ENCODE results near the gene MN1.

Gene MN1

DNA sequence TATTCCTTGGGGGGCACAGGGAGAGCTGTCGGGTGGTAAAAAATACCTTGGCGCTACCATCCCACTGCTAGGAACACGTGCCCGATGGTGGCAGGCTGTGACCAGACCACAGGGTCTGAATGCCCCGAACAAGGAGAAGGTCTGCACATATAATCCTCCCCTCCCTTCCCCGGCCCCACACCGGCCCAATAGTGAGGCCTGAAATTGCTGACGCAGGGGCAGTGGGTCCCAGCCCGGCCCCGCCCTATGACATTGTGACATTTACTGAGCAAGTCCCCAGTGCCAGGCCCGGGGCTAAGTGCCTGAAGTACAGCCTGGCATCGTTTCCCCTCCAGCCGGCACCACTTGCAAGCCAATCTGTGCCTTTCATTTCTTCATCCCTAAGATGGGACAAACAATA, 19.5 kb downstream of the MN1 start:
- no peak for DNase-seq

DNA sequence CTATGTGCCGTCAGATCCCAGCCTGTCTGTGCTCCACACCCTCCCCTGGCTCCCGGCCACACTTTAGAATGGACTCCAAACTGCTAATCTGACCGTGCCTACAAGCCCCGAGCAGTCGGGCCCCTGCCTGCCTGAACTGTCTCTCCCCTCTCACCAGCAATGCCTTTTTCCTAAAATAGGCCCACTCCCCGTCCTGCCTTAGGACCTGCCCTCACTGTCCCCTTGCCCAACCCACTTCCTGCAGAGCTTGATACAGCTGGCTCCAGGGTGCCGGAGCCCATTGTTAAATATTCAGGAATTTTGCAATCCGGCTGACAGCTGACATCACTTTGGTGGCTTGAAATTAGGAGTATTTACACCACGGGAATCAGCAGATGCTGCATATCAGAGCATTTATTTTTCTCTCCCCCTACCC, 21.4 kb downstream of the MN1 start:
- no peak for DNase-seq

DNA sequence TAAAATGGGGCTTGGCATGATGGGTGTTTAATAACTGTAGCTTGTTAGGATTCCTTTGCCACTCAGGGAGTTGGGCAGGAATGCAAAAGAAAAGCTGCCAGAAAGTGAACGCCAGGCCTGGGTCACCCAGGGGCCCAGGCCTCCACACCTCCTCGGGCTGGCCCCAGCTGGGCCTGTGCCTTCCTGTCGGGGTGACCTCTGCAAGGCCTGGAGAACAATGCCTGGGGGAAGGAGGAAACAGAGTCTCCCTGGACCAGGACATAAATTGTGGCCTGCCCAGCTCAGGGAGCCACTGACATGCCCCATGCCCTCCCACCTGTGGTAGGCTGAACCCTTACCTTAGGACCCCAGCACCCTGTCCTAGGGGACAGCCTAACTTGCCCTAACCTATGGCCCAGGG, 21.9 kb downstream of the MN1 start:
- DNase-seq = no peak

DNA sequence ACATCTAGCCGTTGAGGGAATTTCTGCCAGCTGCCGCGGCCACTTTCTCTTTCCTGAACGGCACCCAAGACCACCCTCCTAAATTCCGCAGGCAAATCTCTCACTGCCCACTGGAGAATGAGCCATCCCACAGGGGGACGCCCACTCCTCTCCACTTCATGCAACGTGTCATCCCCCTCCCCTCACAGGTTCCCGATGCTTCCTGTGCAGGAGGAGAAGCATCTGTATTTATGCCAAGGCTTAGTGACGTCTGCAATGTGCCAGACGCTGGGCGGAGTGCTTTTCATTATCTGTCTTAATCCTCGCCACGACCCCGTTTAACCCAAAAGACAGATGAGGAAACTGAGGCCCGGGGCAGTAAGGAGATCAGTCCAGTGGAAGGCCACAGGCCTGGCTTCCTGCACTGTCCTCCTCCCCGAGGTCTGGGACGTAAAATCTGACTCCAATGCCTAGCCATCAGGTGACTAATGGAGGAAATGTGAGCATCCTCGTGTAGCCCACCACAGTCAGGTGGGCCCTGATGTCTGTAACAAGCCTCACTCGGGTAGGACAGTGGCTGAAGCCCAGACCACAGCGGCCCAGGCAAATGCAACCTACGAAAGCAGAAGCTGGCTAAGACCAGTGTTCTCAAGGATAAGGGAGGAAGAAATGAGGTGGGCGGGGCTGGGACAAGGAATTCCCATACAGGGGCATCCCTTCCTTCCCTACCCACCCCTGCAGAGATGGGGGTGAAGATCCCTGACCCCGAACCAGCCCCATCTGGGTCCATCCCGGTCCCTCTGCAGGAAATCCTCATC, 23.1 kb downstream of the MN1 start:
- no peak for DNase-seq

DNA sequence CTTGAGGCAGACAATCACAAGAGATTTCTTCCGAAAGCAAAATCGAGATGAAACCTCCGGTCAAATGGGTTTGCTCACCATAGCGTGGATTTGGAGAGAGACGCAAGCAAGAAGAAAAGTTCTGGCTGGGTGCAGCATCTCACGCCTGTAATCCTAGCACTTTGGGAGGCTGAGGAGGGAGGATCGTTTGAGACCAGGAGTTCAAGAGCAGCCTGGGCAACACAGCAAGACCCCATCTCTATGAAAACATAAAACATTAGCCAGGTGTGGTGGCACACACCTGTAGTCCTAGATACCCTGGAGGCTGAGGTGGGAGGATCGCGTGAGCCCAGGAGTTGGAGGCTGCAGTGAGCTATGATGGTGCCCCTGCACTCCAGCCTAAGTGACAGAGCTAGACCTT, 24.4 kb downstream of the MN1 start:
- no peak for DNase-seq

DNA sequence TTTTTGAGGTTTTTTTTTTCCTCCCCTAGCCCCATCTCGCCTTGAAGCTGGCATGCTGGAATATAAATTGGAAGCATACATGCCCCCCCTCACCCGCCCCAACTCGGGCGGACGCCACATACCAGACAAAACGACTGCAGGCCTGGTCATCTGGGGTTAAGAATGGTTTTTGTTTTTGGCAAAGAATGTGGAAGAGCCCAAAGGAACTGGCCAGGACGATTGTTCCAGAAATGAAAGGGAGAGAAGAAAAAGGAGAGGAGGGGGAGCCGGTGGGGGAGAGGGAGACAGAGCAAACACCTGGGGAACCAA, 25.0 kb downstream of the MN1 start:
- DNase-seq = no peak

DNA sequence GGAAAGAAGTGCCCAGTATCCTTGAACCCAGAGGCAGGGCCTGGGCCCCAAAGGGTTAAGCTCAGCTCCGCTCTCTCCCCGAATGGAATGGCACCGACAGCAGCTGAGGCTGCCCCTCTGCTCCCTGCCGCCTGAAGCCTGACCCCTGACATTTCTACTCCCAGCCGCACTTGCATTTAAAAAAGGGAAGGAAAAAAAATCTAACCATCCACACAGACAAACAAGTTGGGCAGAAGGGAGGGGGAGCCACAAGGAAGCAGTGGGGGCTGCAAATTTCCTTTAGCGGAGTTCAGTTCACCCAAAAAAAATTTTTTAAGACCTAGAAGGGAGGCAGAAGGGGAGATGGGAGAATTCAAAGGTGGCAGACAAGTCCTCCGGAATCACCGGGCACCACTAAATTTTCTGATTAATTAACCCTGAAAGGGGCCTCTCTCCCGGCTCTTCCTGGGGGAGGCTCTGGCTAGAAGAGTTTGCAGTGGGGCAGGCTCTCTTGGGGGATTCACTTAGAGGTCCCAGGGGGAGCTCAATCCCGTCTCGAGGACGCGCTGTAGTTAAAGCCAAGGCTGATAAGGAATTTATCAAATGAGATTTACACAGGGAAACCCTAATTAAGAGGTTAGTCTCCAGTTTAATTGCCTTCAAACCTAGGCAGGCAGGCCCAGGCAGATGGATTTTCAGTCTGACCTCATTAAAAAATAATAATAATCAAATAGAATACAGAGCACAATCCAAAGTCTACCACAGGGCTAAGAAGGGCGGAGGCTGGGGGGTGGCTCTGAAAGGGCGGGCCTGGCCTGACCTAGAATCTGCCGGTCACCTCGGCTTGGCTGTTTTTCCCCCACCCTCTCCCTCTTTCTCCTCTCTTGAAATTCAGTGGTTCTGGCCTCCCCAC, 25.6 kb downstream of the MN1 start:
- peak; percentile 56 for DNase-seq

DNA sequence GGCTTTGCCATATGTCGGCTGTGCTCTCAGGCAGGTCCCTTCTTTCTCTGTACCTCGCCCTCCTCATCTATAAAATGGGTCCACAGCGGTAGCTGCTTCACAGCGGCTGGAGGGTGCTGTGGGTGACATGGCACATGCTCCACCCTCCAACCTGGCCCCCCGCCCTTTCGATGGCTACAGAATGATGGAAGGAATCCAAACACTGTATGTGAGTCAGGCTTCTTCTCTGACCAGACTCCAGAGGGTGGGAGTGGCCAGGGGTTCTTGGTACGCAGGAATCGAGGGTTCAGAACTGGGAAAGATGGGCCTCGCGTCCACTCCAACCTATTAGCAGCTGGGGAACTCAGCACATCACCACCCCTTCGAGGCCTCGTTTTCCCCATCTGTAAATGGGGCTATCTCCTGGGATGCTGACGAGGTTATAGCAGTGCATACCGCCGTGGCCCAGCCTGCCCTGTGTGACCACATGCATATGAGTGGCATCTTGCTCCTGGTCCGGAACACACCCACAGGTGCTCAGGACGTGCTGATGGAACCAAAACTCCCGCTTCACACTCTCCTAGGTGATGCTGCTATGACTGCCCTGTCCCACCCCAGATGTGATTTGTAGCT, 26.4 kb downstream of the MN1 start:
- DNase-seq = no peak

DNA sequence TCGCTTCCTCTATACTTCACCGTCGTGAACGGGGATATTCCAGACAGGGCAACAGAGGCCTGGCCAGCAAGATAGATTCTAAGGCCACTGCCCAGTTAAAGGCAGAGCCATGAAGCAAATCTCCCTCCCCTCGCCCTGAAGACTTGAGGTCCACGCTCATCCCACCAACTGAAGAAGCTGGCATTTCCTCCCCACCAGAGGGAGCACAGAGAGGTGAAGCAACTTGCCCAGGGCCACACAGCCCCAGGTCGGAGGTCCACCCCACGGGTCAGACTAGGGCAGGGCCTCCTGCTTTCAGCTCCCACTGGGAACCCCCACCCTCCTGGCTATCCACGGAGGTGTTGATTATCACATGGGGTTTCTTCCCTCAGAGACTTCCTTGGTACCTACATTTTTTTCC, 27.4 kb downstream of the MN1 start:
- no peak for DNase-seq

DNA sequence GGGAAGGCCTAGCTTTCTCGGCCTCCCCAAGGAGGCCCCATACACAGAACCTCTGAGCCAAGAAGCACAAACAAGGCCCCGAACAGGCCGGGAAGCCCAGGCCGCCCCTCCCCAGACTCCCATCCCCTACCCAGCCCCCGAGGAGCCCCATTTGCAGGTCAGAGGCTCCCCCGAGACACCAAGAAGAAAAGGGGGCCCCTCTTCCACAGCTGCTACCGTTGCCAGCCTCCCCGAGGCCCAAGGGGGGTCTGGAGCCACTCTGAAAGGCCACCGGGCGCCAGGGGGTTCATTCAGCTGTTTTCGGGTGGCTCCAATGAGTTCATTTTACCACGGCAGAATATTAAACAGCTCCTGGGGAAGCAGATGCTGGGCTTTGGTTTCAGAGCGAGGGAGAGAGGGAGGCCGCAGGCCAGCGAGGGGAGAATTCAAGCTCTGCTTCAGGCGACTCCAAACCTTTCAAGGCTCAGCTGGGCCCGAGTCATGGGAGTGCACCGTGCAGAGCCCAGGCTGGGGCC, 28.5 kb downstream of the MN1 start:
- DNase-seq = no peak

DNA sequence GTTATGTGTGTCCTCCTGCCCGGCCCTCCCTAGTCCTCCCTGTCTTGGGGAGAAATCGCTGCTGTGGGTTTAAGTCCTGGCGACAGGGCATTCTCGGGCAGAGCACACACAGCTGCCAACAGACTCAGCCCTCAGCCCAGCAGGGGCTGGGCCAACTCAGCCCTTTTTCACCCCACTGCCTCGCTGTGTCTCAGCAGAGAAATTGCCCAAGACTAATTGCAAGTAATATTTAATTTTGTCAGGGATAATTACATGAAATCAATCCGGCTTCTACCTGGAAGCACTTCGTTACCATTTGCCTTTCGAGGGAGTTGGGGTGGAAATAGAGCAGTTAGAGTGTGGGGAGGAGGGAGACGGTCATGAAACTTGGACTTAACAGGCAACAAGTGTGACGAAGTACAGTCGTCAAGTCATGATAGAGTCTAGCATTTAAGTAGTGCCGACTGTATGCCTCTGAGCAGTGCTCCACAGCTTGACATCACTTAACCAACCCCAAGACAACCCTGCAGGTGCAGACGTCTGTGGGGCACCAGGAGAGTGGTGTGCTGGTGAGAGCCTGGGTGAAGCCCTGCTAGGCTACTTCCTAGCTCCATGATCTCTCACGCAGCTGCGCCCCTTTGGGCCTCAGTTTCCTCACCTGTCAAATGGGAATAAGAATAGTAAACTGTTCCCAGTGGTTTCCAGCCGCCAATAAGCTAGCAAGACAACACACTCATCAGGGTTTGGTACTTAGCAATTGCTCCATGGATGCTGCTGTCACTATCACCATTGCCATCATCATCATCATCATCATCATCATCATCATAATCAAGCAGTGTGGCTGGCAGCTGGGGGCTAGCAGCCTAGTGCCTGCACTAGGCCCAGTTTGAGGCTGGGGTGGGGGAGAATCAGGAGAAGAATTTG, 29.2 kb downstream of the MN1 start:
- DNase-seq = peak; percentile 9

DNA sequence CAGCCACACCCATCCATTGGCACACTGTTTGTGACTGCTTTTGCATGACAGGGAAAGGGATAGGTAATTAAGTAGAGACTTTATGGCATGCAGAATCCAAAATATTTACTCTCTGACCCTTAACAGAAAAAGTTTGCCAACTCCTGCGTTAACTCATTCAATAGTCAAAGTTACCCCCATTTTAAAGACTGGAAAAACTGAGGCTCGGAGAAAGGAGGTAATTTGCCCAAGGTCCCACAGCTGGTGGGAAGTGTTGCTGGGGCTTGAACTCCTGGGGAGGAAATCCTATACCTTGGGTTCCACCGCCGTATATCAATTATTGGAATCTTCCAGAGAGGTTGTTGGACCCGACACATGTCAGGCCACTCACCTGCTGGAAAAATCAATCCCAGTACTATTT, 29.9 kb downstream of the MN1 start:
- no peak for DNase-seq

DNA sequence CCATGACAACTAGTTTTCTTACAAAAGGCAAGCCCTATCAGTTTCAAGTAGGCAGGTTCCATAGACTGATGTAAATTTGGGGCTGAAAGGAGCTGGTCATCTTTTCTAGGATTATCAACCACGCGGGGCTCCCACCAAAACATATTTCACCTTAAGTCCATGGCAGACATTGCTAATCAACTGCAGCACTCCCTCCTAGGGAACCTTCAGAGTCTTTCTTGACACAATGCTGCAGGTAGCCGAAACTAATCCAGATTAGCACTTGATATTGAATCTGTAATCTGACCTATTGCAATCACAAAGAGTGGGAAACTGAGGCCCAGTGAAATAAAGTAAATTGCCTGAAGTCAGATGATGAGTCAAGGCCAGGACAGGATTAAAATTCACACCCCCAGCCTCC, 32.5 kb downstream of the MN1 start:
- DNase-seq = no peak

DNA sequence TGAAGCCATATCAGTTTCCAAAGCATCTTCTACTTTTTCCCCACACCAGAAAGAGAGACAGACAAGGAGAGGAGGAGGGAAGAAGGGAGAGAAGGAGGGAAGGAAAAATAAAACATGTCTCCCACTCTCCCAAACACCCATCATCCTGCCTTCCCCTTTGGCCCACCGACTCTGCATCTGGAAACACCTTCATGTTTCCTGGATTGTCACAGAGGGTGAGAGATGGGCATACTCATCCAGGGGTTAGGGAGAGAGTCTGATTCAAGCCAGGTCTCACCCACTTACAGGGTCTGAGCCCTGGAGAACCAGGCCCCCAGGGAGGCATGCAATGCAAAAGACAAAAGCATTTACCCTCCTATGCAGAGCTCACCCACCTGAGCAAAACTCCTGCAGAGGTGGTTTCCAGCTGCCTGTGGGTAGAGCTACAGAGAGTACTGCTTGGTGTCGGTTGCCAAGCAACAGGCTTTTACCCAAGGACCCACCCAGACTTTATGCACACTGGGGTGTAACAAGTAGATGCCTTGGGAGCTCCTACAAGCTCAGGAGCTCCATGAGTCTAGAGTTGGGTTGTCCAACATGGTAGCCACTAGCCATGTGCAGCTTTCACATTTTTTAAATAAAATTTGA, 33.4 kb downstream of the MN1 start:
- peak; percentile 12 for DNase-seq

DNA sequence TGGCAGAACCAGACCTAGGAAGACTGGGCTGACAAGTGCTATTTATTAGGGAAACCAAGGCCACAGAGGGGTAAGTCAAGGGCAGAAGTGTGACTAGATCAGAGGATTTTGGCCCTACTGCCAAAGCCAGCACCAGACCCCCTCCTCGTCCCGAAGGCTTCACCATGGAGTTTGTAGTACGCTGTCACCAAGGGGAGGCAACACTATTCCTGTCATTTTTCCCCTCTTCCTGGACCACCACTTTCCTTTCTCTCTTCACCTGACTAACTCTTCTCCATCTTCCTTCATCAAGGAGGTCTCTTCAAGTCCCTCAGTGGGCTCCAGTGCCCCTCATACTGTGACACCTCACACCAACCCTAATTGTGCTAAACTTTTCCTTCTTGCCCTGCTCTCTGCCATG, 34.9 kb downstream of the MN1 start:
- no peak for DNase-seq

DNA sequence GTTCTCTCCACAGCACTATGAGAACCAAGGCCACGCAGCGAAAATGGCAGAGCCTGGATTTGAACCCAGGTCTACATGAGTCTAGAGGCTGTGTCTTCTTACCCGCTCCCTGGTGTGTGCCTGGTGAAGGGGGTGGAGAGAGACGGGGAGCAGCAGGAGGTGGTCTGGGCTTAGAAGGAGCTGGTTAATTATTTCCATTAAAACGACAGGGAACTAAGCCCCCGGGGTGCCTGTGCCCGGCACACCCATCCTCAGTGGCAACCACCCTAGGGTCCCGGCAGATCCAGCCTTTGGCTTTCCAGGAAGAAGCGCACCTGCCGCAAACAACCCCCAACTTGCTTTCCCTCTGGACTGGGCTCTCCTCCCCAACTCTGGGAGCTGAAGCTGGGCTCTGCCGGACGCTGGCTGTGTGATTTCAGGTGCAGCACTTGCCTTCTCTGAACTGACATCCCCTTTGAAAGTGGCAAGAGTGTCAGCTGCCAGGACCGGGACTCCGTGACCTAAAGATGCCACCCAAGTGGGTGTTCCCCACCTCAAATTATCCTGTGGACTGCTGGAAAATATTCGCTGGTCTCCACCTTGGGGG, 35.8 kb downstream of the MN1 start:
- DNase-seq = no peak

DNA sequence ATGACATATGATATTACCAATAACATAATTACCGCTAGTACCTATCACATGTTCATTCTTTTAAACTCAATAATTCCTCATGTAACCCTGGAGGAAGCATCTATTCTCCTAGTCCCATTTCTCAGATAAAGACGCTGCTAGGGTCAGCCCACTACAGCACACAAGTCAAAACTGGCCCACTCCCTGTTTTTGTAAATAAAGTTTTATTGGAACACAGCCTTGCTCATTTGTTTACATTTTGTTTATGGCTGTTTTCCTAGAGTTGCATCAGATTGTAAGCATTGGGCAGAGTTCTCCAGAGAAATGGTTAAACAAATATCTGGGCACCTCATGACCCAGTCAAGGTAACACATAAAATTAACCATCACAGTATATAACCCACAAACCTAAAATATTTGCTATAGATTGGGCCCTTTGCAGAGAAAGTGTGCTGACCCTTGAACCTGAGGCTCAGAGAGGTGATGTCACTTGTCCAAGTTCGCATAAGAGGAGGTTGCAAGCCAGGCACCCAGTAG, 36.8 kb downstream of the MN1 start:
- DNase-seq = no peak

DNA sequence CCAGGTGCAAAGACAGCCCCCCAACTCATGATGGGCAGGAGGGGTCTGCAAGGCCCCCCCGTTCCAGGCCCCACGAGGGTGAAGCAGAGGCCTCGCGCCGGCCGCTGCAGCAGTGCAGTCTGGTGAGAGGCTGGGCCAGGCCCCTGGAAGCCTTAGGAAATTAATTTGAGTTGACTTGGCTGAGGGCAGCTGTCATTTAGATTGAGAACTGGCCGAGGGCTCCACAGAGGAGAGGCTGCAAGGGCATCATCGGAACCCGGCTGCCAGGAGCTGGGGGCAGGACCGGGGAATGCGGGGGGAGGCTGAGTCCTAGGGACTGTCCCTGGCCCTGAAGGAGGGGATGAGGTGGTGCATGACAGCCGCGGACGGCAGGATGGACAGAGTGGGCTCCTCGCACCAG, 39.9 kb downstream of the MN1 start:
- no peak for DNase-seq

DNA sequence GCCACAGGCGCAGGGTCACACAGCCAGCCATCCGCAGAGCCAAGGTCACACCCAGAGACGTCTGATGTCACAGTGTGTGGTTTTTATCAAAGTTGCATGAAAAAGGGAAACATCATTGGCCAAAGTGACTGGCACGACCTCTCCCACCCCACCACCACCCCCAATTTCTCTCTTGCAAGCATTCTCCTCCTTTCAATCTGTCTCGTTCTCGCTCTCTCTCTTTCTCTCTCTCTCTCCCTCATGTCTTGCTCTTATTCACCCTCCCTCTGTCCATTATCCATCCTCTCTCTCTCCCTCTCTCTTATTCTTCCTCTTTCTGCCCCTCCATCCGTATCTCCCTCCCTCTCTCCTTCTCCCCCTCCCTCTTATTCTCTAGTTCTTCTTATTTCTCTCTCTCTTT, 40.6 kb downstream of the MN1 start:
- DNase-seq = no peak

DNA sequence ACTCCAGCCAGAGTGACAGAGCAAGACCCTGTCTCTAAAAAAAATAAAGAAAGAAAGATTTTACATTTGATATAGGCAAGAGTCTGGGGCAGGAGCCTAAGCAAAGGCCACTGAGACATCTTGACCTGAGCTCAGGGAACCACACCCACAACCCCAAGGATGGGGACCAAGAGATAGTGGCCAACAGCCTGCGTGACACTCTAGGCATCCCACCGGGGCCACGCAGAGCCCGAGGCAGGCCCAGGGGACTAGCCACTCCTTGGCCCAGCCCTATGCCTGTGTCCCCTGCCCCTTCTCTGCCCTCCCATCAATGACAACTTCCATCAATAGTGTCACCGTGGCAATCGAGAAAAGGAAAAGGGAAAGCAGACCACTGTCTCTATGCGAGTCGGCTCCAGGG, 41.1 kb downstream of the MN1 start:
- no peak for DNase-seq

DNA sequence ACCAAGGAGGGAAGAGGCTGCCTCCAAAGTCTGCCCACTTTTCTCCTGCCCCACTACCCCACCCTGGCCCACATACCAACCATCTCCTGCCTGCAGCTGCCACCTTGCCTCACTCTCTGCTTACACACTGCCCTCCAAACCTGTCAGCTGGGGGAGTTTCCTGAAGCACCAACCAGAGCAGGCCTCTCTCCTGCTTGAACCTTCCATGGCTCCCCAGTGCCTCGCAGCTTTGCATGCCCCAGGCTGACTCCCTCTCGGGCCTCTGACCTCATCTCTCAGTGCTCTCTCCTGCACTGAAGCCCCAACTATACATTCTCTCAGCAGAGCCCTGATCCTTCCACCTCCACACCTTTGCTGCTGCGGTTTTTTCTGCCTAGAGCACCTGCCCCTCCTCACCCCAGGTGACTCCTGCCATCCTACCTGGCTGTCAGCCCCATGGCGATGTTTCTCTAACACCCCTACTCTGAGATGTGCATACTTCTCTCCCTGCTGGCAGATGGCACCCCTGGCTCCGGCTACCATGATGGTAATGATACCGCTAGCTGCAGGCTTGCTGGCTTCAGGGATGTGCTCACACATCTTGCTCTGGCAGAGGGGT, 43.5 kb downstream of the MN1 start:
- no peak for DNase-seq

Measured in NCI-H1105 treated with DMSO at 0.1 percent for 48 hours (cell line).